DMS 273 treated with DMSO at 0.1 percent for 48 hours (cell line): ENCODE measurements around the gene GLRX2.
"Not testable (repeated sequence)": the region's sequence is repeated elsewhere in the genome, so short reads cannot be mapped to it uniquely, and the experiment has no call there.

ENCODE experiments used
- DNase-seq: peaks from one replicate; lab custom pipeline; 2025; lab: John Stamatoyannopoulos, UW

GLRX2 gene

DNA sequence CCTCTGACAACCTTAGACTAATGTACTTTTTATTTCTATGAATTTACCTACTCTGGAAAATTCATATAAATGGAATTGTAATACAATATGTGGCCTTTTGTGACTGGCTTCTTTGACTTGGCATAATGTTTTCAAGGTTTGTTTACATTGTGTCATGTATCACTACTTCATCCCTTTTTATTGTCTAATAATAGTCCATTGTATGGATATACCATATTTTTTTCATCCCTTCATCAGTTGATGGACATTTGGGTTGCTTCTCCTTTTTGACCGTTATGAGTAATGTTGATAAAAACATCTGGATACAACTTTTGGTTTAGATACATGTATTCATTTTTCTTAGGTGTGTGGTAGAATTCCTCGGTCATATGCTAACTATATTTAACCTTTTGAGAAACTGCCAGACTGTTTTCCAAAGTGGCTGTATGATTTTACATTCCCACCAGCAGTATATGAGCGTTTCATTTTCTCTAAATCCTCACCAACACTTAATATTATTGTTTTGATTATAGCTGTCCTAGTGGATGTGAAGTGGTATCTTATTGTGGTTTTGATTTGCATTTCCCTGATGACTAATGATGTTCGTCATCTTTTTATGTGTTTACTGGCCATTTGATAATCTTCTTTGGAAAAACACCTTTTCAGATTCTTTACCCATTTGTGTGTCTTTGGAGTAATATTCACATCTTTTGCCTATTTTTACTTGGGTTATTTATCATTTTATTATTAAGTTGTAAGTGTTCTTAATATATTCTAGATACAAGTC, 42.3 kb downstream of the GLRX2 start:
- DNase-seq = no peak

GRCh38 chr1:193060938-193061337, 44.3 kb downstream of the GLRX2 start:
- no peak for DNase-seq

- no peak for DNase-seq
Observed at GRCh38 chr1:193060406-193060805, 44.8 kb downstream of the GLRX2 start.

DNA sequence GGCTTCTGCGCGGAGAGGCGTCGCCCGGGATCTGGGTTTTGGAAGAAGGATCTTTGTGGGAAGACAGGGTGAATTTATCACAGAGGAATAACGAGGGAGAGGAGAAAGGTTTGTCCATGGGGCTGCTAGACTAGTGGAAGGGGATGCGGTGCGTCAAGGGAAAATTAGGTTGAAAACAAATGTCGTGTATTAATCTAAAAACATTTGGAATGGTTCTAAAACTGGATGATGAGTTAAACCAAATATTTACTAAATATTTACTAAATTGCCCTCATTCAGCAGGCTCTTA, 45.2 kb downstream of the GLRX2 start:
- DNase-seq = peak; percentile 51

- DNase-seq = peak; percentile 94
Observed at GRCh38 chr1:193059282-193060114, 45.7 kb downstream of the GLRX2 start, which contains the start of the genes RO60 and UCHL5. Gene RO60 (plus strand): TSS chr1:193059612. CDS start chr1:193069055, 9,443 bp downstream. Gene UCHL5 (minus strand): TSS chr1:193059360. CDS start chr1:193059260, 100 bp downstream.

GRCh38 chr1:193058529-193059281, 46.5 kb downstream of the GLRX2 start:
- no peak for DNase-seq

GRCh38 chr1:193054169-193054675, 51.0 kb downstream of the GLRX2 start:
- DNase-seq = no peak

- DNase-seq = not testable (repeated sequence)
Observed at GRCh38 chr1:193048913-193049312, 56.3 kb downstream of the GLRX2 start.
